Measurements from ENCODE around the gene MYO7A. TPM values are rescaled to one million over a fixed set of nuclear protein-coding genes. Genes with fewer than 3 reads are reported as not detected.

The MYO7A gene
- total and polyA plus RNA-seq, 2 of the 8 experiments (the other 6 are each of a cell fraction or from before 2014, with no cell fraction given), result 1.5 to 1.9 TPM

GRCh38 chr11:77153276-77154185, 25.5 kb downstream of the MYO7A start:
- H3K18ac ChIP-seq (ENCODE audit: extremely low read depth, low read length), result no peak overlapping the region
- no peaks in the 10 kb centered on the region for H3K23me2 ChIP-seq (ENCODE audit: low read depth, low read length)
- no peak overlapping the region for H3K56ac ChIP-seq (replicated peaks; ENCODE audit: insufficient read length, low read depth, low read length)
- no peaks in the 10 kb centered on the region for H3K9me3 ChIP-seq (ENCODE audit: insufficient read depth in 2 of 2, low read depth in 1 of 2, low read length in 1 of 2)
- no peak overlapping the region for H3K4me2 ChIP-seq (ENCODE audit: insufficient read depth in 1 of 2, low read depth in 2 of 2, low read length in 2 of 2)
- no peak overlapping the region for H2AFZ ChIP-seq (ENCODE audit: low read length)
- H3K9ac ChIP-seq (replicated peaks in 1 of 4; ENCODE audit: extremely low read depth in 1 of 4, low read depth in 3 of 4, low read length in 3 of 4), result no peak overlapping the region
- H2BK15ac ChIP-seq (ENCODE audit: low read length), result 0 out of 2 replicates have a peak overlapping the region, but pooled peaks have one; percentile 16
- H3K36me3 ChIP-seq (ENCODE audit: control insufficient read depth in 2 of 4, insufficient read depth in 4 of 4, low read length in 3 of 4), result no peaks in the 10 kb centered on the region; a peak in 1 of 8 replicates
- H4K20me1 ChIP-seq (replicated peaks in 1 of 2; ENCODE audit: control insufficient read depth in 1 of 2, insufficient read depth in 2 of 2, low read length in 2 of 2), result no peaks in the 10 kb centered on the region
- H2BK12ac ChIP-seq (ENCODE audit: low read depth, low read length), result no peak overlapping the region
- H3K4me1 ChIP-seq (replicated peaks in 1 of 4; ENCODE audit: control insufficient read depth in 3 of 4, insufficient read depth in 4 of 4, low read length in 3 of 4), result peaks cover 0 to 4% (median 0%) of the 10 kb centered on the region in 4 experiments; a peak in 1 of 7 replicates
- CTCF ChIA-PET (ENCODE audit: partially characterized antibody), result interaction anchor here (0.7 to 16.2 kb wide), 8 partner anchors 11 to 113 kb away, joined by 3 to 104 read pairs (median 4); partner anchors contain the start of gene MYO7A
- DNase-seq (ENCODE audit: low read depth in 1 of 2, low spot score in 2 of 2) (no peak), FAIRE-seq (no peak)
- no peak overlapping the region for H3K4me3 ChIP-seq (ENCODE audit: extremely low read depth in 1 of 4, insufficient read depth in 2 of 4, low read depth in 3 of 4, low read length in 4 of 4)
- no peak overlapping the region for H2BK120ac ChIP-seq (replicated peaks; ENCODE audit: low read depth, low read length)
- no peak overlapping the region for H3K4ac ChIP-seq (replicated peaks; ENCODE audit: insufficient read length, low read depth, low read length)
- H3K14ac ChIP-seq (ENCODE audit: insufficient read length), result no peak overlapping the region
- no peak overlapping the region for H4K5ac ChIP-seq (ENCODE audit: insufficient read length, low read depth, low read length)
- H3K23ac ChIP-seq (ENCODE audit: insufficient read length), result no peak overlapping the region
- POLR2A ChIA-PET (ENCODE audit: partially characterized antibody), result no interaction called here
- H2BK20ac ChIP-seq (ENCODE audit: low read length), result no peak overlapping the region
- H4K91ac ChIP-seq (replicated peaks; ENCODE audit: insufficient read length, low read length), result no peak overlapping the region
- 89% methylated on average over 20 of the region's 20 CpGs; no CpG with 5 or more reads in 1 of the 2 experiments for WGBS, 2 experiments (ENCODE audit: extremely low coverage in 1 of 2, insufficient coverage in 1 of 2, insufficient read length in 1 of 2, insufficient replicate concordance in 2 of 2, low coverage in 1 of 2, low lambda C conversion rate in 2 of 2, missing lambda C conversion rate in 1 of 2)
- H4K8ac ChIP-seq (ENCODE audit: extremely low read depth, insufficient read depth, low read length), result no peak overlapping the region; the same call in 1 of the 2 replicates
- no peak overlapping the region for H3K27ac ChIP-seq (ENCODE audit: low read depth, low read length)
- H3K79me2 ChIP-seq (ENCODE audit: control insufficient read depth in 1 of 2, insufficient read depth in 2 of 2, low read length in 2 of 2), result no peaks in the 10 kb centered on the region
- H3K27me3 ChIP-seq (replicated peaks in 1 of 4; ENCODE audit: control insufficient read depth in 3 of 4, extremely low read depth in 1 of 4, insufficient read depth in 3 of 4, low read length in 3 of 4), result no peaks in the 10 kb centered on the region
- H2BK5ac ChIP-seq (ENCODE audit: low read depth, low read length), result no peak overlapping the region
- no peaks in the 10 kb centered on the region for H3K79me1 ChIP-seq (ENCODE audit: low read depth, low read length)
- H2AK5ac ChIP-seq (ENCODE audit: low read depth, low read length), result no peak overlapping the region
- TF ChIP-seq ZNF274 (IDR thresholded peaks at IDR 0.05; ENCODE audit: borderline replicate concordance, extremely low read depth, low read length), result no peak
